ENCODE results near the gene SCO2. TPM values are rescaled to one million over a fixed set of nuclear protein-coding genes. Genes with fewer than 3 reads are reported as not detected.
A peak's percentile ranks its signal among the peaks of the same experiment; 100 is the strongest.

The SCO2 gene
- total RNA-seq, 1 donor from 2014 or later, result 2.0 TPM

DNA sequence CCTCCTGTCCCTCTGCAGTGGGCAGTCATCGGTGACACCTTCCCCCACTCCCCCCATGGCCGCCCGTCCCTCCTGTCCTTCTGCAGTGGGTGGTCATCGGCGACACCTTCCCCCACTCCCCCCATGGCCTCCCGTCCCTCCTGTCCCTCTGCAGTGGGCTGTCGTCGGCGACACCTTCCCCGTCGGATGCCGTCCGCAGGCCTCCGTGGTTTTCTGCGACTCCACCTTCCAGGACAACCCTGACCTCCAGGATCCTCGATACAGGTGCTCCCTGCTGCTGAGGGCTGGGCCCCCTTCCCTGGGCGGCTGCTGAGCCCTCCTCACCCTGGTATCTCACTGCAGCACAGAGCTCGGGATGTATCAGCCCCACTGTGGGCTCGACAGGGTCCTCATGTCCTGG, 36.5 kb downstream of the SCO2 start:
- Mint-ChIP-seq H3K27ac (no peak overlapping the region), H3K36me3 (no peaks in the 10 kb centered on the region), H3K4me3 (no peak overlapping the region)

DNA sequence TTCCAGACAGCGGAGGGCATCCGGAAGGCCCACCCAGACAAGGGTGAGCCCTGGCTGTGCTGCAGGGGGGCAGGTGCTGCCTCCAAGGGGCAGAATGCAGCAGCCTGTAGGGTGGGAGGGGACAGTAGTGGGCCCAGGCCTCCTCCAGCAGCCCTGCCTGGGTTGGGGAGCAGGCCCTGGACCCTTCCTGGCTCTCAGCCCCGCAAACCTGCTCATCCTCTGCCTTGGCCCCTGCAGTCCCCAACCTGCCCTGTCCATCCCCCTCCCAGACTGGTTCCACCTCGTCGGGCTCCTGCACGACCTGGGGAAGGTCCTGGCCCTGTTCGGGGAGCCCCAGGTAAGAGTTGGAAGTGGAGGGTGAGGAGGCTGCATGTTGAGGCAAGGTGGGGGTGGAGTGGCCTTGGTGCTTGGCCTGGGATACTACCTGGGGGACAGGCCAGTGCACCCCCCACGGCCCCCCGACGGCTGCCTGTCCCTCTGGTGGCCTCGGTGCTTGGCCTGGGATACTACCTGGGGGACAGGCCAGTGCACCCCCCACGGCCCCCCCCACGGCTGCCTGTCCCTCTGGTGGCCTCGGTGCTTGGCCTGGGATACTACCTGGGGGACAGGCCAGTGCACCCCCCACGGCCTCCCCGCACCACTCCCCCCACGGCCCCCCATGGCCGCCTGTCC, 37.3 kb downstream of the SCO2 start:
- no peak overlapping the region for H3K27ac Mint-ChIP-seq
- no peaks in the 10 kb centered on the region for H3K36me3 Mint-ChIP-seq
- TF ChIP-seq, protein P1, sequence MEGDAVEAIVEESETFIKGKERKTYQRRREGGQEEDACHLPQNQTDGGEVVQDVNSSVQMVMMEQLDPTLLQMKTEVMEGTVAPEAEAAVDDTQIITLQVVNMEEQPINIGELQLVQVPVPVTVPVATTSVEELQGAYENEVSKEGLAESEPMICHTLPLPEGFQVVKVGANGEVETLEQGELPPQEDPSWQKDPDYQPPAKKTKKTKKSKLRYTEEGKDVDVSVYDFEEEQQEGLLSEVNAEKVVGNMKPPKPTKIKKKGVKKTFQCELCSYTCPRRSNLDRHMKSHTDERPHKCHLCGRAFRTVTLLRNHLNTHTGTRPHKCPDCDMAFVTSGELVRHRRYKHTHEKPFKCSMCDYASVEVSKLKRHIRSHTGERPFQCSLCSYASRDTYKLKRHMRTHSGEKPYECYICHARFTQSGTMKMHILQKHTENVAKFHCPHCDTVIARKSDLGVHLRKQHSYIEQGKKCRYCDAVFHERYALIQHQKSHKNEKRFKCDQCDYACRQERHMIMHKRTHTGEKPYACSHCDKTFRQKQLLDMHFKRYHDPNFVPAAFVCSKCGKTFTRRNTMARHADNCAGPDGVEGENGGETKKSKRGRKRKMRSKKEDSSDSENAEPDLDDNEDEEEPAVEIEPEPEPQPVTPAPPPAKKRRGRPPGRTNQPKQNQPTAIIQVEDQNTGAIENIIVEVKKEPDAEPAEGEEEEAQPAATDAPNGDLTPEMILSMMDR (conservative IDR thresholded peaks at IDR 0.05), result no peak
- peaks cover 12% of the 10 kb centered on the region for H3K27me3 Mint-ChIP-seq
- no peak for DNase-seq (ENCODE audit: extremely low spot score, unreplicated experiment)
- peaks cover 9% of the 10 kb centered on the region for H3K4me1 Mint-ChIP-seq (ENCODE audit: unreplicated experiment)
- H3K4me3 Mint-ChIP-seq, result no peak overlapping the region
- no peaks in the 10 kb centered on the region for H3K9me3 Mint-ChIP-seq

More for the DNA sequence above, 36.5 kb downstream of the SCO2 start:
- Mint-ChIP-seq H3K27me3 (peaks cover 12% of the 10 kb centered on the region), H3K4me1 (ENCODE audit: unreplicated experiment) (peaks cover 9% of the 10 kb centered on the region), H3K9me3 (no peaks in the 10 kb centered on the region)
- TF ChIP-seq, protein P1 (conservative IDR thresholded peaks at IDR 0.05), result no peak
- DNase-seq (ENCODE audit: extremely low spot score, unreplicated experiment), result no peak

DNA sequence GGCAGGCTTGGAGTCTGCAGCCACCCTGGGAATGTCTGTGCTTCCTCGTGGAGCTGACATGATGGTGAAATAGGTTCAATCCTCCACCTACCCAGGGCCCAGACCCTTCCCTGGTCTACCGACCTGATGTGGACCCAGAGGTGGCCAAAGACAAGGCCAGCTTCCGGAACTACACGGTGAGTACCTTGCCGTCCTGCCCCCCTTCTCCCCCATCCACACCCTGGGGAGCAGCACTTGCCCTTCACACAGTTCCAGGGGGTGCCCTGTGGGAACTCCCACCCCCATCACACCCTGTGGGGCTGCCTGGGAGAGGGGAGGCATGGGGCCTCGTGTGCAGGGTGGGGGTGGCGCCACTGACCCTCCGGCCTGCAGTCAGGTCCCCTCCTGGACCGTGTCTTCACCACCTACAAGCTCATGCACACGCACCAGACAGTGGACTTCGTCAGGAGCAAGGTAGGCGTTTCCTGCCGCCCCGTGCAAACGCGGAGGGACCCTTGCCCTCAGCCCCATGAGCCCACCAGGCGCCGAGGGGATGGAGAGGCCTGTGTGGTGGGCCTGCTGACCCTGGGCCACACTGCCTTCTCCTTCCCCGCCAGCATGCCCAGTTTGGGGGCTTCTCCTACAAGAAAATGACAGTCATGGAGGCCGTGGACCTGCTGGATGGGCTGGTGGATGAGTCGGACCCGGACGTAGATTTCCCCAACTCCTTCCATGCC, 38.0 kb downstream of the SCO2 start:
- Mint-ChIP-seq H3K27me3 (peaks cover 12% of the 10 kb centered on the region), H3K4me3 (no peak overlapping the region), H3K9me3 (no peaks in the 10 kb centered on the region), H3K4me1 (ENCODE audit: unreplicated experiment) (peaks cover 9% of the 10 kb centered on the region), H3K27ac (no peak overlapping the region), H3K36me3 (no peaks in the 10 kb centered on the region)
- TF ChIP-seq, protein P1 (conservative IDR thresholded peaks at IDR 0.05), result no peak
- no peak for DNase-seq (ENCODE audit: extremely low spot score, unreplicated experiment)

DNA sequence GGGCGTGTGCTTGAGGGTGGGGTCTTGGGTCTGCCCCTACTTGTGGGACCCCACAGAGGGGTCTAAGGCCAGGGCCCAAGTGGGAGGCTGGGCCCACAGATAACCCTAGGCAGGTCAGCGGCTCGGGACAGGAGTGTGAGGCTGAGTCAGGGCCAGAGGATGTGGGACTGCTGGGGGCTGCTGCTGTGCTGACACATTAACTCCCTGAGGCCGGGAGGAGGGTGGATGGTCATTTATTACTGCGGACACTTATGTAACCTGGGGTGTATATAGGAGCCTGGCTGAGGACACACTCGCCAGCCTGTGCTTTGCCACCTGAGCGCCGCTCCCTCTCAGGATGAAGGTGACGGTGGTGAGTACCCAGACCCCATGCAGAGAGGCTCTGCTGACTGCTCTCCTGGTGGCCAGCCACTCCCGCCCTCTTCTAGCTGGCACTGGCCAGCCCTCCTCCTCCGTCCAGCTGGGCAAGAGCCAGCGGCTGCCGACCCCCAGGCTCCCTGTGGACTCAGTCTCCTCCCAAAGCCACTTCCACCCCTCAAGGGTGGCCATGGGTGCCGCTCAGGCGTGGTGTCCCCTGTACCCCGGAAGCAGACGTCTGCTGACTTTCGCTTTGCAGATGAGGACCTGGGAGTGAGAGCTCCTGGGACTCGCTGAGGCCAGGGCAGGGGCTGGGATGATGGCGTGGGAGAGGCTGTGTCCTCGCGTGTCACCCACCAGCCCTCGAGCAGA, 38.7 kb downstream of the SCO2 start, which contains the start of gene MIOX:
TSS of gene MIOX (plus strand) at position 299 of the 729 bp plus-strand sequence. CDS start at position 338, 39 bp downstream.
- H3K9me3 Mint-ChIP-seq, result no peaks in the 10 kb centered on the region

More for the DNA sequence above, 38.7 kb downstream of the SCO2 start, which contains the start of gene MIOX:
- Mint-ChIP-seq H3K36me3 (no peaks in the 10 kb centered on the region), H3K4me1 (ENCODE audit: unreplicated experiment) (peaks cover 9% of the 10 kb centered on the region), H3K4me3 (peak within 1 kb of the TSS; percentile 51), H3K27me3 (peaks cover 12% of the 10 kb centered on the region), H3K27ac (peak within 1 kb of the TSS; percentile 18)
- TF ChIP-seq, protein P1 (conservative IDR thresholded peaks at IDR 0.05), result no peak
- no peak for DNase-seq (ENCODE audit: extremely low spot score, unreplicated experiment)

All from type B pancreatic cell (in vitro differentiated cells).